Iris pigment epithelial cell (primary cell): Measurements from ENCODE around the gene TMEM41B.
"Not testable (repeated sequence)": the region's sequence is repeated elsewhere in the genome, so short reads cannot be mapped to it uniquely, and the experiment has no call there.

Source experiments
- DNase-seq: peaks from one replicate; pipeline ENCODE4 v3.0.0-alpha.2; 2011; ENCODE audit warnings: low read depth

Gene TMEM41B, protein sequence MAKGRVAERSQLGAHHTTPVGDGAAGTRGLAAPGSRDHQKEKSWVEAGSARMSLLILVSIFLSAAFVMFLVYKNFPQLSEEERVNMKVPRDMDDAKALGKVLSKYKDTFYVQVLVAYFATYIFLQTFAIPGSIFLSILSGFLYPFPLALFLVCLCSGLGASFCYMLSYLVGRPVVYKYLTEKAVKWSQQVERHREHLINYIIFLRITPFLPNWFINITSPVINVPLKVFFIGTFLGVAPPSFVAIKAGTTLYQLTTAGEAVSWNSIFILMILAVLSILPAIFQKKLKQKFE

DNA sequence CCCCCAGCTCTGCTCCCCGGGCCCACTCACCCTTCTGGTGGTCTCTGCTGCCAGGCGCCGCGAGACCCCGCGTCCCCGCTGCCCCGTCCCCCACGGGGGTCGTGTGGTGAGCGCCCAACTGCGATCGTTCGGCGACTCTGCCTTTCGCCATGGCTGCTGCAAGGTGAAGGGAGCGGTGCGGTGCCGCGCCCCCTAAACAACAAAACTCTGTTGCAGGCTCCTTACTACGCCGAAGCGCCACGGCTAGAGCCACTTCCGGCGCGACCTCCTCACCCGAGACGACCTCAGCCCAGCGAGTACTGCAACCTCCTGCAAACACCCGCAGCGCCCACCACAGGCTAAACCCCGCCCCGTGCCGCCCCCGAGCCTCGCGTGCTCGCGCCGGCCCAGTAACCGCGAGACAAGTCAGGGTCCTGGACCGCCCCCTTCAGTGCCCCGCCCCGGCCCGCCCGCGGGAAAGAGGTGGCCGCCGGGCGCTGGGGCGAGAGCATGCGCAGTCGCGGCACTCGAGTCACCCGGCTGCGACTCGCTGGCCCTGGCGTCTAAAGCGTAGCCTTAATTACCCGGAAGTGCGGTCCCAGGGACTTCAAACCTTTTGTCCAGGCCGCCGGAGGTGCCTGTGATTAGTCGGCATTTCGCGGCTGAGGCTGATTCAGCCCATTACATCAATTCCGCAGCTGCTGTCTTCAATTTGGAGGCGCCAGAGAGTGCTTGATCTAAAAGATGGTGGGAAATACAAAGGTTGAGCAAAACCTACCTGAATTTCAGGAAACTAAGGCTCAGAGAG, at the start of gene TMEM41B:
Gene TMEM41B (minus strand): TSS at position 303 of the 787 bp plus-strand sequence. CDS start 152 bp downstream, at position 151.
- DNase-seq = peak; percentile 98

GRCh38 chr11:9362393-9362863, 48.0 kb upstream of the TMEM41B start:
- DNase-seq = no peak

GRCh38 chr11:9360862-9361622, 46.6 kb upstream of the TMEM41B start:
- DNase-seq = not testable (repeated sequence)

DNA sequence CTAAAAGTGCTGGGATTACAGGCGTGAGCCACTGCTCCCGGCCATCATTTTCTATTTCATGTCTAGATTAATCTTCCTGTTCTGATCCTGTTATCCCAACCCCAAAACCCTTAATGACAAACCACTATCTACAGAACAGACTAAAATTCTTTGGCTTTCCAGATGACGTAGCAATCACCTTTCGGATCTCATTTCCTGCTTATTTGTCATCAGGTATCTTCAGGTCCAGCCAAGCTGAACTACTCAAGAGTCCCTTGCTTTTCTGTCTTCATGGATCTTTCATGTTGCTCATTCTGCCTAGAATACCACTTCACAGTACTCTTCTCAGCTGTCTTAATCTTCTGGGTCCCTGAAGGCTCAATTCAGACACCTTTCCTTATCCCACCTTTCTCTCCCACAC, 42.6 kb upstream of the TMEM41B start:
- no peak for DNase-seq

GRCh38 chr11:9351321-9351881, 37.0 kb upstream of the TMEM41B start:
- DNase-seq = no peak

DNA sequence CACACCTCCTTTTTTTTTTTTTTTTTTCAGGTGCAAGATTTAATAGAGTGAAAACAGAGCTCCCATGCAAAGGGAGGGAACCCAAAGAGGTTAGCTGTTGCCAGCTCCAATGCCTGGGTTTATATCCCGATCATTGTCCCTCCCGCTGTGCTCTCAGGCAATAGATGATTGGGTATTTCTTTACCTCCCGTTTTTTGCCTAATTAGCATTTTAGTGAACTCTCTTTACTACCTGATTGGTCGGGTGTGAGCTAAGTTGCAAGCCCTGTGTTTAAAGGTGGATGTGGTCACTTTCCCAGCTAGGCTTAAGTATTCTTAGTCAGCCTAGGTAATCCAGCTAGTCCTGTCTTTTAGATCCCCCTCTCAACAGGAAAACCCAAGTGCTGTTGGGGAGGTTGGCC, 33.4 kb upstream of the TMEM41B start:
- not testable (repeated sequence) for DNase-seq

DNA sequence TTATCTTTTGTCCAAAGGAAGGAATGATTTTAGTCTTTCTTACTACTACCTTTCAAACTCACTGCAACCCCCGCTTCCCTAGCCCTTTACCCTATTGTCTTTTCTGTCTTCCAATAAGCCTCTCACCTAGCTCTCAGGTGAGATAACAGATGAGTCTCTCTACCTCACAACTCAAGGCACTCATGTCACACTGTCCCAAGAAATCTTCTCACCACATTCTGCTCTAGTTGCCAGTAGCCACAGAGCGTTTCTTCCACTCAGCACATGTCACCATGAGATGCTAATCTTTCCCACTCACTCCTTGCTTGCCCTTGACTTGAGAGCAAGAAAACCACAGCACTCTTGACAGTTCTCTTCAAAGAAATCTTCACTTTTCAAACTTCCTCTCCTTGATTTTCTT, 32.7 kb upstream of the TMEM41B start:
- DNase-seq = no peak

- DNase-seq = no peak
These were observed 29.8 kb upstream of the TMEM41B start for GRCh38 chr11:9344061-9344680.

DNA sequence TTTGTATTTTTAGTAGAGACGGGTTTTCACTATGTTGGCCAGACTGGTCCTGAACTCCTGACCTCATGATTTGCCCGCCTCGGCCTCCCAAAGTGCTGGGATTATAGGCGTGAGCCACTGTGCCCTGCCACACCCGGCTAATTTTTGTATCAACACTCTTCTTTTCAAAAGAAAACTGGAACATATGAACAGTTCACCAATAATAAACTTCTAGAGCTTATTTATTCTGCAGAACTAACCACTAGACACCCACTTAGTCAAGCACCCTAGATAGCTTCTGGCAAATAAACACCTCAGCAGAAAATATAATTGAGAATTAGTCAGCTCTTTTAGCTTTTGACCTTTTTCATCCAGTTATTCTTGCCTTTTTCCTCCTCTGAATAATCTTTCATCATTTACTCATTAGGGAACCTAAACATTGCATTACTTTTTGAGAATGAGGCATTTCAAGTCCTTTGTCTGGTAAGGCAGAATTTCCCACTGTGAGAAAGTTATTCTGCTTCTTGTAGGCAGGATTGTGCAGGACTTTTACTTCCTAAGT, 27.3 kb upstream of the TMEM41B start:
- no peak for DNase-seq

- no peak for DNase-seq
These were observed 18.3 kb upstream of the TMEM41B start for GRCh38 chr11:9332655-9333054.

GRCh38 chr11:9330387-9331384, 16.3 kb upstream of the TMEM41B start:
- DNase-seq = no peak

DNA sequence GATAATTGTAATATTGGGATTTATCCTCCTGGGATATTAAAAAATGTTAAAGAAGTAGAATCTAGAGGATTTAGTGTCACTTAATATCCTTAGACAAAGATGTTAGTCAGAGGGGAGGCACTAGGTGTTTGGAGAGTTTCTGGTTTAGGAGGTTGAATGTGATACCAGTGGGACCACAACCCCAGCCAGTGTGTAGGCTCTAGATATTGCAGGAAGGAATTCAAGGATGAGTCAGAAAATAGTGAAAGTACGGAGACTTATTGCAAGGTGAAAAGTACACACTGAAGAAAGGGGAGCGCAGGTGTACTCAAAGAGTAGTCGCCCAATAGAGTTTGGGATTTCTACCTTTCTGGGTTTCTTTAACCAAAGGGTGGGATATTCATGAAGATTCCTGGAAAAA, 5.7 kb upstream of the TMEM41B start:
- DNase-seq = peak; percentile 20

DNA sequence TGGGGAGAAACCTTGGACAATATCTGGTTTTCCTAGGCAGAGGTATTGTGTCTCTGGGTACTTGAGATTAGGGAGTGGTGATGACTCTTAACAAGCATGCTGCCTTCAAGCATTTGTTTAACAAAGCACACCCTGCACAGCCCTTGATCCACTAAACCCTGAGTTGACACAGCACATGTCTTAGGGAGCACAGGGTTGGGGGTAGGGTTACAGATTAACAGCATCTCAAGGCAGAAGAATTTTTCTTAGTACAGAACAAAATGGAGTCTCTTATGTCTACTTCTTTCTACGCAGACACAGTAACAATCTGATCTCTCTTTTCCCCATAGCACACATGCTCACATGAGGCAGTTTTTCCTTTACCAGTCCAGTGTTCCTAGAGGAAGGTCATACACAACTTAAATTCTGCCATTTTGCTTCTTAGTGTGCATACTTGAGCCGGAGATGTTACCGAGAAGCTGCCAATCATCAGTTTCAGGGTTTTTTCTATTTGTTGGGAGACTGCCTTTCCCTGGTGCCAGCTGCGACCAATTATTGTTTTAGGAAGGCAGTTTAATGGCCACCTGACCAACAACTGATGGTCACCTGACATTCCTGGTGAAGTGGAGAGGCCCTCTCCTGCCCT, 5.1 kb upstream of the TMEM41B start:
- not testable (repeated sequence) for DNase-seq

GRCh38 chr11:9318442-9319376, 4.3 kb upstream of the TMEM41B start:
- DNase-seq = not testable (repeated sequence)

- DNase-seq = no peak
These were observed 1.9 kb upstream of the TMEM41B start for GRCh38 chr11:9316334-9316733.

- peak; percentile 14 for DNase-seq
These were observed 790 bp upstream of the TMEM41B start for GRCh38 chr11:9315078-9315688.

GRCh38 chr11:9313648-9314290, 624 bp downstream of the TMEM41B start:
- peak; percentile 18 for DNase-seq
